Thyroid gland (tissue), 4 donors: ENCODE measurements around the gene ANKS1A. TPM values are rescaled to one million over a fixed set of nuclear protein-coding genes. Genes with fewer than 3 reads are reported as not detected.

Experiments used
- DNase-seq, 2 donors: peaks; one replicate each; pipeline ENCODE4 v3.0.0-alpha.2; 2019
- H3K27ac ChIP-seq, 3 donors: fragments of 200-600 bp; sonication (generic); 1 replicate in 2 of 3; 2 replicates in 1 of 3; pipeline ENCODE4 v1.5.1; 2016 to 2019; ENCODE audit warnings: mild to moderate bottlenecking in 1 of 3, moderate library complexity in 1 of 3
- H3K27me3 ChIP-seq: fragments of 200-600 bp; sonication (generic); one replicate; pipeline ENCODE4 v1.5.1; 2019
- H3K36me3 ChIP-seq, 2 donors: fragments of 200-600 bp; sonication (generic); one replicate each; pipeline ENCODE4 v1.5.1; 2016 to 2019
- H3K4me1 ChIP-seq, 2 donors: fragments of 200-600 bp; sonication (generic); one replicate each; pipeline ENCODE4 v1.5.1; 2017 to 2019
- H3K4me3 ChIP-seq, 3 donors: fragments of 200-600 bp; sonication (generic); replicated peaks in 1 of 3; 1 replicate in 2 of 3; 2 replicates in 1 of 3; pipeline ENCODE4 v1.5.1; 2016; ENCODE audit warnings: mild to moderate bottlenecking in 1 of 3
- H3K9me3 ChIP-seq: fragments of 200-600 bp; sonication (generic); one replicate; pipeline ENCODE4 v1.5.1; 2017
- POLR2A ChIP-seq, 2 donors: fragments of 450-650 bp; IDR thresholded peaks; one replicate each; pipeline ENCODE4 v1.6.1; 2017; ENCODE audit warnings: antibody characterized with exemption in 2 of 2, mild to moderate bottlenecking in 2 of 2, moderate library complexity in 1 of 2
- WGBS, 2 donors: methylation state at CpG; one replicate each; pipeline ENCODE4 v1.1.5; 2017; 5-methylcytosine and 5-hydroxymethylcytosine counted together
- intact Hi-C: fragments of 100-400 bp; cut with DNase I; formaldehyde crosslinking; loops from one replicate; pipeline ENCODE4 v1.15.1; 2023
- total RNA-seq, 4 donors: library from RNA; depleted of rRNA; stranded (reverse); fragments of >200 nt; gene quantifications; one replicate each; pipeline ENCODE4 v1.2.3, GENCODE V29; 2016
- TF ChIP-seq, protein P1 (sequence below), 6 experiments: fragments of 200-600 bp in 3 of 6; fragments of 450-650 bp in 3 of 6; sonication (generic) in 3 of 6; IDR thresholded peaks; one replicate each; pipeline ENCODE4 v1.5.1; 2016 to 2019; ENCODE audit warnings: antibody characterized with exemption in 6 of 6, mild to moderate bottlenecking in 2 of 6, inconsistent platforms in 1 of 6, moderate library complexity in 1 of 6

ANKS1A gene
- total RNA-seq, 4 donors from 2014 or later = 29.9 to 43.8 (median 34.4) TPM

DNA sequence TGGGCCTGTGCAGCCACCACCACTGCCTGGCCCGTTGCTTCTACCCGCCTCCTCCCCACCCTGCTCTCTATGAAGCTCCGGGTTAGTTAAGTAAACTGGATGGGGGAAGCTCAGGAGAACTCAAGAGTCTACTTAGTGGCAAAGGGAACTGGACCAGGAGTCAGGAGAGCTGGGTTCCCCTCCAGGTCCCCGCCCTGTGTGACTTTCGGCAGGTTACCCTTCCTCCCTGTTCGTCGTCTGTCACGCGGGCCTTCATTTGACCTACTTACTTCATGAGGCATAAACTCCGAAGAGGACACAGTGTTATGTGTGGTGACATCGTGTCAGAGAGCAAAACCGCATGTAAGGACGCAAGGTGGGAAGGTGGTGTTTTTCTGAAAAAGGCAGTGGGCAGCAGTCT lies 176.8 kb downstream of the ANKS1A start:
- Histone ChIP-seq H3K27me3 (no peaks in the 10 kb centered on the region), H3K36me3 (peaks cover 6 to 20% of the 10 kb centered on the region in 2 donors), H3K4me1 (peaks cover 20 to 22% of the 10 kb centered on the region in 2 donors), H3K4me3 (no peak overlapping the region), H3K9me3 (no peaks in the 10 kb centered on the region), H3K27ac (peak overlapping the region; percentile 68 to 80 (median 77))
- DNase-seq = peak; percentile 88 to 94
- intact Hi-C loops = no loop called here
- peak in 1 of 2 donors; percentile 11 for TF ChIP-seq POLR2A (IDR thresholded peaks at IDR 0.05)
- TF ChIP-seq, protein P1, sequence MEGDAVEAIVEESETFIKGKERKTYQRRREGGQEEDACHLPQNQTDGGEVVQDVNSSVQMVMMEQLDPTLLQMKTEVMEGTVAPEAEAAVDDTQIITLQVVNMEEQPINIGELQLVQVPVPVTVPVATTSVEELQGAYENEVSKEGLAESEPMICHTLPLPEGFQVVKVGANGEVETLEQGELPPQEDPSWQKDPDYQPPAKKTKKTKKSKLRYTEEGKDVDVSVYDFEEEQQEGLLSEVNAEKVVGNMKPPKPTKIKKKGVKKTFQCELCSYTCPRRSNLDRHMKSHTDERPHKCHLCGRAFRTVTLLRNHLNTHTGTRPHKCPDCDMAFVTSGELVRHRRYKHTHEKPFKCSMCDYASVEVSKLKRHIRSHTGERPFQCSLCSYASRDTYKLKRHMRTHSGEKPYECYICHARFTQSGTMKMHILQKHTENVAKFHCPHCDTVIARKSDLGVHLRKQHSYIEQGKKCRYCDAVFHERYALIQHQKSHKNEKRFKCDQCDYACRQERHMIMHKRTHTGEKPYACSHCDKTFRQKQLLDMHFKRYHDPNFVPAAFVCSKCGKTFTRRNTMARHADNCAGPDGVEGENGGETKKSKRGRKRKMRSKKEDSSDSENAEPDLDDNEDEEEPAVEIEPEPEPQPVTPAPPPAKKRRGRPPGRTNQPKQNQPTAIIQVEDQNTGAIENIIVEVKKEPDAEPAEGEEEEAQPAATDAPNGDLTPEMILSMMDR (IDR thresholded peaks at IDR 0.05) = no peak
- WGBS, 2 donors = 33 to 68% methylated on average over 11 to 13 of the region's 13 CpGs

DNA sequence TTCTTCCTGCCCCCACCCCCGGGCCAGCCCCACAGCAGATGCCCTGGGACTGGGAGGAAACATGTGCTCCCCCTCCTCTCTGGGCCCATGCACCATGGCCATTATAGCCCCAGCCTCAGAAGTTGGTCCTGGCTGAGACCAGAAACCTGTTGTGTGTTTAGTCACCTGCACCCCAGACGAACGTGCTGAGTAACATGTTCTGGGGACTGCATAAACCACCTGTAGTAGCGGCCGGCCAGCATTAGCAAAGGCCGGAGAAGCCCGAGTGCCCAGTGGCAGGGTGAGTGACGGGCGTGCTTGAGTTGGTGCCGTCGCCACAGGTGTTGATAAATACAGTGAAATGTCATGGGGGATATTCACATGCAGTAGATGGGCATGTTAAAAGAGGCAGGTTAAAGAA lies 178.2 kb downstream of the ANKS1A start:
- peaks cover 22 to 24% of the 10 kb centered on the region in 2 donors for H3K4me1 ChIP-seq
- no peaks in the 10 kb centered on the region for H3K9me3 ChIP-seq
- H3K4me3 ChIP-seq = no peak overlapping the region
- H3K27ac ChIP-seq = peak overlapping the region in 2 of 3 donors; percentile 68 to 80
- H3K36me3 ChIP-seq = peaks cover 0 to 10% of the 10 kb centered on the region in 2 donors
- no peak for DNase-seq
- WGBS, 2 donors = 97 to 98% methylated on average over 11 of the region's 11 CpGs
- no peaks in the 10 kb centered on the region for H3K27me3 ChIP-seq
- intact Hi-C loops = no loop called here
- TF ChIP-seq, protein P1 (IDR thresholded peaks at IDR 0.05) = no peak
- TF ChIP-seq POLR2A (IDR thresholded peaks at IDR 0.05) = no peak

DNA sequence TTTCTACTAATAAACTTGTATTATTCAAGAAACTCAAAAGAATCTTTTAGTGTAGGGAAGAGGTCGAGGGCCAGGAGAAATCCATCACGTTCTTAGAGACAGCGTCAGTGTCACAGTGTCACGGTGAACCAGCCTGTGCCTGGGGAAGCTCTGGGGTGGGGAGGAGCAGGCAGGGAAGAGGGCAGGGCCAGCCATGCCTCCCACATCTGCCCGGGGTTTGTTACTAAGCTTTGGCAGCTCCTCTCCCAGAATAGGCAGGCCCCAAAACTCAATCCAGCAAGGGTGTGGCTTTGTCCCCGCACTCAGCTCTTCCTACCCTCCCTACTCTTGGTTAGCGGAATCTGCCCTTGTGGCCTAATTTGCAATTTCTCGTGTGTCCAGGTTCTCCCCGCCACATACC lies 179.2 kb downstream of the ANKS1A start:
- intact Hi-C loops = no loop called here
- peaks cover 22 to 24% of the 10 kb centered on the region in 2 donors for H3K4me1 ChIP-seq
- H3K9me3 ChIP-seq = no peaks in the 10 kb centered on the region
- TF ChIP-seq, protein P1 (IDR thresholded peaks at IDR 0.05) = no peak
- TF ChIP-seq POLR2A (IDR thresholded peaks at IDR 0.05) = no peak
- WGBS, 2 donors = 86 to 91% methylated on average over 9 of the region's 9 CpGs
- no peaks in the 10 kb centered on the region for H3K27me3 ChIP-seq
- peaks cover 0 to 2% of the 10 kb centered on the region in 2 donors for H3K36me3 ChIP-seq
- DNase-seq = no peak
- no peak overlapping the region for H3K4me3 ChIP-seq
- no peak overlapping the region for H3K27ac ChIP-seq

DNA sequence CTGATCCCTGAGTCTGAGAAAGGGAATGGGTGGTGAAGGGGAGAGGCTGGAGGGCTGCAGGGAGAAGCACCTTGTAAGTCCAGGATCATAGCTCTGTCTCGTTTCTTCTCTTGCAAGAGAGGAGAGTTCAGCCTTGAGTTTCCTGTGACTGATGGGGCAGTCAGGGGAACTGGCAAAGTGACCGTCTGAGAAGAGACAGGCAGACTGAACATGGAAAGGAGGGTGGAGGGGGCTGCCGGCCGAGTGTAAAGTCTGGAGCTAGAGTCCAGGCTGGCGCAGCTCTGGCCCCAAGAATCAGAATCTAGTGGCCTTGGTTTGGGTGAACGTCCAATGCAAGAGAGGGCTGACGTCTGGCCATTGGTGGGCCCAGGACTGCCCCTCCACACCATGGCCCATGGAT lies 179.6 kb downstream of the ANKS1A start:
- no peak for TF ChIP-seq POLR2A (IDR thresholded peaks at IDR 0.05)
- TF ChIP-seq, protein P1 (IDR thresholded peaks at IDR 0.05) = no peak
- Histone ChIP-seq H3K36me3 (no peaks in the 10 kb centered on the region), H3K9me3 (no peaks in the 10 kb centered on the region), H3K4me1 (peaks cover 22 to 24% of the 10 kb centered on the region in 2 donors), H3K27ac (no peak overlapping the region), H3K27me3 (no peaks in the 10 kb centered on the region), H3K4me3 (no peak overlapping the region)
- intact Hi-C loops = no loop called here
- WGBS, 2 donors = 91% methylated on average over 6 to 7 of the region's 7 CpGs
- DNase-seq = no peak

DNA sequence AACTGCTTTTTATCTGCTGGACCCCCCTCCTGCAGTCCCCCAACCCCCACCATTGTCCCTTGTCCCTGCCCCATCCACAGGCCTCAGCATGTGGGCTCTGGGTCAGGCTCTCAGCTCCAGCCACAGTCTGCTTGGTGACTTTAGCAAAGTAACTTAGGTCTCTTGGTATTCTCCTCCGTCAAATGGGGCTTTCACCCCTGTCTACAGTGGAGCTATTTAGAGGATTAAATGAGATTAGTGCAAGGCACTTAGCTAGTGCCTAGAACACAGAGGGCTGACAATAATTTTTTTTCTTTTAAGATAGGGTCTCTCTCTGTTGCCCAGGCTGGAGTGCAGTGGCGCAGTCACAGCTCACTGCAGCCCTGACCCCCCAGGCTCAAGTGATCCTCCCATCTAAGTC lies 180.2 kb downstream of the ANKS1A start:
- H3K27ac ChIP-seq = no peak overlapping the region
- H3K36me3 ChIP-seq = no peaks in the 10 kb centered on the region
- H3K27me3 ChIP-seq = no peaks in the 10 kb centered on the region
- peaks cover 22 to 24% of the 10 kb centered on the region in 2 donors for H3K4me1 ChIP-seq
- 97 to 100% methylated on average over 2 of the region's 2 CpGs for WGBS, 2 donors
- TF ChIP-seq, protein P1 (IDR thresholded peaks at IDR 0.05) = no peak
- TF ChIP-seq POLR2A (IDR thresholded peaks at IDR 0.05) = no peak
- H3K9me3 ChIP-seq = no peaks in the 10 kb centered on the region
- no peak for DNase-seq
- intact Hi-C loops = no loop called here
- no peak overlapping the region for H3K4me3 ChIP-seq
